ENCODE results near the gene DNAJB2.
"Not testable (repeated sequence)": the region's sequence is repeated elsewhere in the genome, so short reads cannot be mapped to it uniquely, and the experiment has no call there.

DNAJB2 gene

DNA sequence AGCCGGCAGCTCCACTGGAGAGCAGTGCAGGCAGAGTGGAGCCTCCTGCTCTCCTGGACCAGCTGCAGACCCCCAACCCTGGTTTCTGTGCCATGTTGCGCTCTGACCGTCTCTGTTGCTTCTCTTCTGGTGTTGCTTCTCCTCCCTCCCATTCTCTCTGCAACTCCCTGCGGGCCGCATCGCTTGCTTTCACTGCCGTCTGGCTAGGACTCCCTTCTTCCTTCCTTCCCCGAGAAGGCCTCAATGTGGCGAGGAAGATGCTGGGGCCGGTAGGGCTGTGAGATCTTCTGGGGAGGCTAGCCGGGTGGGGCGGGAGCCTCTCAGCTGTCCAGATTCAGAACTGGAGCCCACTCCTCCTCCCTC is 6.2 kb downstream of the DNAJB2 start:
- TF ChIP-seq, protein P1, sequence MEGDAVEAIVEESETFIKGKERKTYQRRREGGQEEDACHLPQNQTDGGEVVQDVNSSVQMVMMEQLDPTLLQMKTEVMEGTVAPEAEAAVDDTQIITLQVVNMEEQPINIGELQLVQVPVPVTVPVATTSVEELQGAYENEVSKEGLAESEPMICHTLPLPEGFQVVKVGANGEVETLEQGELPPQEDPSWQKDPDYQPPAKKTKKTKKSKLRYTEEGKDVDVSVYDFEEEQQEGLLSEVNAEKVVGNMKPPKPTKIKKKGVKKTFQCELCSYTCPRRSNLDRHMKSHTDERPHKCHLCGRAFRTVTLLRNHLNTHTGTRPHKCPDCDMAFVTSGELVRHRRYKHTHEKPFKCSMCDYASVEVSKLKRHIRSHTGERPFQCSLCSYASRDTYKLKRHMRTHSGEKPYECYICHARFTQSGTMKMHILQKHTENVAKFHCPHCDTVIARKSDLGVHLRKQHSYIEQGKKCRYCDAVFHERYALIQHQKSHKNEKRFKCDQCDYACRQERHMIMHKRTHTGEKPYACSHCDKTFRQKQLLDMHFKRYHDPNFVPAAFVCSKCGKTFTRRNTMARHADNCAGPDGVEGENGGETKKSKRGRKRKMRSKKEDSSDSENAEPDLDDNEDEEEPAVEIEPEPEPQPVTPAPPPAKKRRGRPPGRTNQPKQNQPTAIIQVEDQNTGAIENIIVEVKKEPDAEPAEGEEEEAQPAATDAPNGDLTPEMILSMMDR (conservative IDR thresholded peaks at IDR 0.05; ENCODE audit: low read depth, low read length): no peak
- DNase-seq (ENCODE audit: low read depth): no peak
- H3K4me3 ChIP-seq (ENCODE audit: low read depth, low read length): no peak overlapping the region

DNA sequence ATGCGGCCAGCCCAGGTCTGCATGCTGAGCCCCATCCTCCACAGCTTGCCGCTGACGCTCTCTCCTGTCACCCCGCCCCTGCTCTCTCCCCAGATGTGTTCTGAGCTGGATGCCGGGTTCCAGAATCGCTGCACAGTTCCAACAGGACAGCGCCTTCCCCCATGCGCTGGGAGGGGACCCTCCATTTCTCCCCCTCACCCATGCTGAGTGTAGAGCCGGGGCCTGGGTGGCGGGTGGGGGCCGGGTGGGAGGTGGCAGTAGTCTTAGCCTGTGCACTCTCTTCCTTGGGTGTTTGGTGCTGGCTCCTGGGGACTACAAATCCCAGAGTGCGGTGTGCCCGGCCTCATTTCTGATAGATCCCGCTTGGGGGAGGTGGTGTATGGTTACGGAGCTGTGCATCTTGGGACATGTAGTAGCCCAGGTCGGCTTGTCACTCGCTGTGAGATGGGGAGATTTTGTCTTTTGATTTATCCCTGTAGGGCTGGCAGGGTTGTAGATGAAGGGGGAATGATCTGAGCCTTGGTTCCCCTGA is 6.8 kb downstream of the DNAJB2 start:
- TF ChIP-seq, protein P1 (conservative IDR thresholded peaks at IDR 0.05; ENCODE audit: low read depth, low read length): no peak
- no peak overlapping the region for H3K4me3 ChIP-seq (ENCODE audit: low read depth, low read length)
- peak; percentile 83 for DNase-seq (ENCODE audit: low read depth)

DNA sequence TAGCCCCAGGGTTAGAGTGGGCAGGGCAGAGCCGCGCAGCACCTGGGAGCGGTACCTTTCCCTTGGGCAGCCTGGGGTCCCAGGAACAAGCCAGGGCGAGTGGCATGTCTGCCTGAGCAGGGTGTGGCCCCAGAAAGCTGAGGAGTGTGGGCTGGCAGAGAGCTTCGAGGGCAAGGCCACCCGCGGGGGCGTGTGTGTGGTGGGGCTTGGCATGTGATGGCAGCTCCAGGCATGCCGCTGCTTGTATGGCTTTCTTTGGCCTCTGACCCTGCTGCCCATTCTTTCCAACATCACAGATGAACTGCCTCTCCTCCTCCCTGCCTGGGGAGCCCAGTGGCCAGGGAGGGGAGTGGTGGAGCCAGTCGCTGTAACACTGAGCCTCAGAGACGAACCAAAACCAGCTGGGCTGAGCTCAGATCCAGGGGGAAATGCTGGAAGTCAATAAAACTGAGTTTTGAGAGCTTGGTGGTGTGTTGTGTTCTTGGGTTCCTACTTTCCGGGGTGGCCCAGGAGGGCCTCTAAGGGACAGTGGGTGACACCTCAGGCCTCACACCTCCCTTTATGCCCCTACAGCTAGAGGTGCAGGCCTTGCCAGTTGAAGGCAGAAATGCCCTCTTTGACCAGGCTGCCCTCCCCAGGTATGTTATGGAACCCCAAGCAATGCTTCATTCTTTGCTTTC is 7.4 kb downstream of the DNAJB2 start:
- DNase-seq (ENCODE audit: low read depth): no peak
- no peak overlapping the region for H3K4me3 ChIP-seq (ENCODE audit: low read depth, low read length)
- TF ChIP-seq, protein P1 (conservative IDR thresholded peaks at IDR 0.05; ENCODE audit: low read depth, low read length): no peak

DNA sequence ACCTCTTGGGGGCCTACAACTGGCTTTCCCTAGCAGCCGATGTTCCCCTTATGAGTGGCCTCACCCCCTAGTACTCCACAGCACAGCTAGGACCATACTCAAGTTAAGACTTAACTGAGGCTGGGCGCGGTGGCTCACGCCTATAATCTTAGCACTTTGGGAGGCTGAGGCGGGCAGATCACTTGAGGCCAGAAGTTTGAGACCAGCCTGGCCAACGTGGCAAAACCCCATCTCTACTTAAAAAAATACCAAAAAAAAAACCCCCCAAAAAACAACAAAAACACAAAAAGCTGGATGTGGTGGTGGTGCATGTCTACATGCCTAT is 7.9 kb downstream of the DNAJB2 start:
- not testable (repeated sequence) for H3K4me3 ChIP-seq (ENCODE audit: low read depth, low read length); DNase-seq (ENCODE audit: low read depth)

DNA sequence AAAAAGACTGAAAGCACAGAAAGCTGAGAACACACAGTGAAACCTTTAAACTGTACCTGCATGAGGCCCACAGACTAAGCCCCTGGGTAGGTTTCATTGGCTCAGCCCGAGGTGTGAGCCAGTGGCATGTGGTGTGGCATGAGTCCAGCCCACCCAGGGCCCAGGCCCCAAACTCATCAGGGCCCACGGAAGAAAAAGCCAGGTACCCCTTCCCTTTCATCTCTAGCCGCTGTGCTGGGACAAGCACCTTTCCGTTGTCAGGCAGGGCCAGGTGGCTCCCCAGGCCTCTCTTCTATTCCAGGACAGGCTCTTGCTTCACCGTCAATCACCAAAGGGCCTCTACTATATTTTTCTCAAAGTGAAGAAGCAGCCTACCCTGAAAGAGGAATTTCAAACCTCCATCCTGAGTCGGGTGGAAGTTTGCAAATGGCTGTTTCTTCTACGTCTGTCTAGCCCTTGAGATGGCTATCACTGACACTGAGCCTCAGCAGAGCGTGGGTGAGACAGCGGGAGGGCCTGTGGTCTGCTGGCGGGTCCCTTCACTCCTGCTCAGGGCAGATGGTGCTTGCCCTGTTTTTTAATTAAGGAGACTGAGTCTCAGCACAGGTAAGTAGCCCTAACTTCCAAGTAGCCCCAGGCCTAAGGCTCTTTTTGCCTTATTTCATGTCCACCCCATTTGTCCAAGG is 8.6 kb downstream of the DNAJB2 start:
- TF ChIP-seq, protein P1 (conservative IDR thresholded peaks at IDR 0.05; ENCODE audit: low read depth, low read length): no peak
- no peak for DNase-seq (ENCODE audit: low read depth)
- H3K4me3 ChIP-seq (ENCODE audit: low read depth, low read length): no peak overlapping the region

DNA sequence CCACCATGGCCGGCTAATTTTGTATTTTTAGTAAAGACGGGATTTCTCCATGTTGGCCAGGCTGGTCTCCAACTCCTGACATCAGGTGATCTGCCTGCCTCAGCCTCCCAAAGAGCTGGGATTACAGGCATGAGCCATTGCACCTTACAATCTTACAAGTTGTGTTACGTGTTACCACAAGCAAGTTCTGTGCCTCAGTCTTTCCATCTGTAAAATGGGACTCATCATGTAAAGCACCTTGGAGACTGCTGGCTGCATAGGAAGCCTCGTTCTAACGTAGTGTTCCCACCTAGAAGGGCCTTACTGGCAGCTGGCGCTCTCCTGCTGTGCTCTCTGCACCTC is 10.0 kb downstream of the DNAJB2 start:
- TF ChIP-seq, protein P1 (conservative IDR thresholded peaks at IDR 0.05; ENCODE audit: low read depth, low read length): no peak
- DNase-seq (ENCODE audit: low read depth): no peak
- no peak overlapping the region for H3K4me3 ChIP-seq (ENCODE audit: low read depth, low read length)

DNA sequence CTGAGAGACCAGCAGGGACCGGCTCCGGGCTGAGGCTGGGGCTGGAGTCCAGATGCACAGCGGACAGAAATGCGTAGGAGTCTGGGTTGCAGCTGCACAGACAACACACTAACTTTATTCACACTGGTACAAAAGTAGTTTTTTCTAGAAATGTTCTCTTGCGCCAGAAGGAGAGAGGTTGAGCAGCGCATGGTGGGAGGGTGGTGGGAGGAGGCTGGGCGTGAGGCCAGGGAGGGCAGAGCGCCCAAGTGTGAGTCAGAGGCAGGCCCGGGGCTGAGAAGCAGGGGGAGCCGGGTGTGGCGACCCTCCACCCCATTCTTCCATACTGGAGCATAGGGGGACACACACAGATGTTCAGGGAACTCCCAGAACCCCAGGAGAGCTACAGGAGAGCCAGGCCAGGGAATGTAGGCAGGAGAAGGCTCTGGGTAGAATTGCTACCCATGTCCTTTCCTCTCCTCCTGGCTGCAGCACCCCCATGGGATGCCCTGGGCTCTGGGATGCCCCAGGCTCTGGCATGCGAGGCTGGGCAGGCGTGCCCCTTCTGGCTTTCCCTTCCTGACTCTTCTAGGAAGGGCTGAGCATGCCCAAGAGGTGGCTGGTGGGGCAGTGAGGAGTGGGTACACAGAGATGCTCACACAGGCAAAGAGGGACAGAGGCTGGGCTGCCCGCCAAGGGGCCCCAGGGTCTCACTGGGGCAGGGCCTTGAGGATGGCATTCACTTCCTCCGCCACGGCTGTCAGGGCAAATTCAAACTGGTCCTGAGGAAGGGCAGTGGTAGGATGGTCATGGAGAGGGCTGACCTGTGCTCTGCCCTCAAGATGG is 10.6 kb downstream of the DNAJB2 start:
- TF ChIP-seq, protein P1 (conservative IDR thresholded peaks at IDR 0.05; ENCODE audit: low read depth, low read length): no peak
- H3K4me3 ChIP-seq (ENCODE audit: low read depth, low read length): no peak overlapping the region
- peak; percentile 98 for DNase-seq (ENCODE audit: low read depth)
